Measurements from ENCODE around the gene LRRK1. TPM values are rescaled to one million over a fixed set of nuclear protein-coding genes. Genes with fewer than 3 reads are reported as not detected.

The LRRK1 gene
- total RNA-seq, 1 experiment from 2014 or later: 7.6 TPM

DNA sequence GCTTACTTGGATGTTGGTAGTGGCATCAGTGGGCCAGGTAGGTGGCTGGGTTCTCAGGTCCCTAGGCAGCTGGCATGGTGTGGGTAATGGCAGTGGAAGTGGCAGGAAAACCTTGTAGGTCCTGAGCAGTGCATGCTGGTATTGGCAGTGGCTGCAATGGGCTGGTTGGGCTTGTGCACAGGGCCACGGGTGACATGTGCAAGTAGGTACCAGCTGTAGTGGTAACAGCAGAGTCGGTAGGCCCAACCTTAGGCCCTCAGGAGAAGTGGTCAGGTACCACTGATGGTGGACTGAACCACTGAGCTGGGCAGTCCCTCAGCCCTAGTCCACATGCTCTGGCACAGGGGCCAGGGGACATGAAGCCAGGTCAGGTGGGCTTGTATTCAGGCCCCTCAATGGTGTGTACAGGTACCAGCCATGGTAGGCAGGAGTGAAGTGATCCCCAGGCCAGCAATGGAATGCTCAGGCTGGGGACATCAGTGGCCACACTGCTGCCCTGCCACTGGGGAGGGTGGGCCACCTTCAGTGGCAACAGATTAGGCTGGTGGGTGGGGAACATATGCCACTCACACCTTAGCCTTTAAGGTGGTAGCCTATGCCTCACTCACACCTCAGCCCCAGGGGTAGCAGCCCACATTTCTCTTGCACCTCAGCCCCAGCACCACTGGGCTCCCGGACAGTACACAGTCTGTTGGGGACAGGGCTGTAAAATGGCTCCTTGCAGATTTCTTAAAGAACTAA lies 118.1 kb downstream of the LRRK1 start:
- H3K27ac Mint-ChIP-seq: no peak overlapping the region
- no peak for DNase-seq (ENCODE audit: low spot score)

GRCh38 chr15:101038327-101039003 lies 119.3 kb downstream of the LRRK1 start:
- DNase-seq (ENCODE audit: low spot score) (no peak), ATAC-seq (no peak)
- Mint-ChIP-seq H3K4me1 (peaks cover 5% of the 10 kb centered on the region; the same call in 1 of the 2 replicates), H3K27ac (no peak overlapping the region; the same call in 1 of the 2 replicates), H3K9me3 (peaks cover 35% of the 10 kb centered on the region), H3K4me3 (no peak overlapping the region), H3K36me3 (peaks cover 14% of the 10 kb centered on the region), H3K27me3 (ENCODE audit: low read depth) (no peaks in the 10 kb centered on the region)
- ChIA-PET CTCF (no interaction called here), POLR2A (no interaction called here)
- TF ChIP-seq, protein P1, sequence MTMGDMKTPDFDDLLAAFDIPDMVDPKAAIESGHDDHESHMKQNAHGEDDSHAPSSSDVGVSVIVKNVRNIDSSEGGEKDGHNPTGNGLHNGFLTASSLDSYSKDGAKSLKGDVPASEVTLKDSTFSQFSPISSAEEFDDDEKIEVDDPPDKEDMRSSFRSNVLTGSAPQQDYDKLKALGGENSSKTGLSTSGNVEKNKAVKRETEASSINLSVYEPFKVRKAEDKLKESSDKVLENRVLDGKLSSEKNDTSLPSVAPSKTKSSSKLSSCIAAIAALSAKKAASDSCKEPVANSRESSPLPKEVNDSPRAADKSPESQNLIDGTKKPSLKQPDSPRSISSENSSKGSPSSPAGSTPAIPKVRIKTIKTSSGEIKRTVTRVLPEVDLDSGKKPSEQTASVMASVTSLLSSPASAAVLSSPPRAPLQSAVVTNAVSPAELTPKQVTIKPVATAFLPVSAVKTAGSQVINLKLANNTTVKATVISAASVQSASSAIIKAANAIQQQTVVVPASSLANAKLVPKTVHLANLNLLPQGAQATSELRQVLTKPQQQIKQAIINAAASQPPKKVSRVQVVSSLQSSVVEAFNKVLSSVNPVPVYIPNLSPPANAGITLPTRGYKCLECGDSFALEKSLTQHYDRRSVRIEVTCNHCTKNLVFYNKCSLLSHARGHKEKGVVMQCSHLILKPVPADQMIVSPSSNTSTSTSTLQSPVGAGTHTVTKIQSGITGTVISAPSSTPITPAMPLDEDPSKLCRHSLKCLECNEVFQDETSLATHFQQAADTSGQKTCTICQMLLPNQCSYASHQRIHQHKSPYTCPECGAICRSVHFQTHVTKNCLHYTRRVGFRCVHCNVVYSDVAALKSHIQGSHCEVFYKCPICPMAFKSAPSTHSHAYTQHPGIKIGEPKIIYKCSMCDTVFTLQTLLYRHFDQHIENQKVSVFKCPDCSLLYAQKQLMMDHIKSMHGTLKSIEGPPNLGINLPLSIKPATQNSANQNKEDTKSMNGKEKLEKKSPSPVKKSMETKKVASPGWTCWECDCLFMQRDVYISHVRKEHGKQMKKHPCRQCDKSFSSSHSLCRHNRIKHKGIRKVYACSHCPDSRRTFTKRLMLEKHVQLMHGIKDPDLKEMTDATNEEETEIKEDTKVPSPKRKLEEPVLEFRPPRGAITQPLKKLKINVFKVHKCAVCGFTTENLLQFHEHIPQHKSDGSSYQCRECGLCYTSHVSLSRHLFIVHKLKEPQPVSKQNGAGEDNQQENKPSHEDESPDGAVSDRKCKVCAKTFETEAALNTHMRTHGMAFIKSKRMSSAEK (CRISPR knock-in tag; IDR thresholded peaks at IDR 0.05; ENCODE audit: borderline replicate concordance): no peak
- no peak for TF ChIP-seq EMX1 (CRISPR knock-in tag; IDR thresholded peaks at IDR 0.05)
- TF ChIP-seq, protein P2, sequence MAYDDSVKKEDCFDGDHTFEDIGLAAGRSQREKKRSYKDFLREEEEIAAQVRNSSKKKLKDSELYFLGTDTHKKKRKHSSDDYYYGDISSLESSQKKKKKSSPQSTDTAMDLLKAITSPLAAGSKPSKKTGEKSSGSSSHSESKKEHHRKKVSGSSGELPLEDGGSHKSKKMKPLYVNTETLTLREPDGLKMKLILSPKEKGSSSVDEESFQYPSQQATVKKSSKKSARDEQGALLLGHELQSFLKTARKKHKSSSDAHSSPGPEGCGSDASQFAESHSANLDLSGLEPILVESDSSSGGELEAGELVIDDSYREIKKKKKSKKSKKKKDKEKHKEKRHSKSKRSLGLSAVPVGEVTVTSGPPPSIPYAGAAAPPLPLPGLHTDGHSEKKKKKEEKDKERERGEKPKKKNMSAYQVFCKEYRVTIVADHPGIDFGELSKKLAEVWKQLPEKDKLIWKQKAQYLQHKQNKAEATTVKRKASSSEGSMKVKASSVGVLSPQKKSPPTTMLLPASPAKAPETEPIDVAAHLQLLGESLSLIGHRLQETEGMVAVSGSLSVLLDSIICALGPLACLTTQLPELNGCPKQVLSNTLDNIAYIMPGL (CRISPR knock-in tag; IDR thresholded peaks at IDR 0.05): no peak
- no peak for TF ChIP-seq E2F5 (CRISPR knock-in tag; IDR thresholded peaks at IDR 0.05)
- no peak for TF ChIP-seq CREB1 (CRISPR knock-in tag; IDR thresholded peaks at IDR 0.05)
- no peak for TF ChIP-seq NR3C1 (CRISPR knock-in tag; conservative IDR thresholded peaks at IDR 0.05; ENCODE audit: low read depth)

More for the DNA sequence above, 118.1 kb downstream of the LRRK1 start:
- Mint-ChIP-seq H3K9me3 (peaks cover 35% of the 10 kb centered on the region), H3K36me3 (peaks cover 14% of the 10 kb centered on the region), H3K4me3 (no peak overlapping the region), H3K27me3 (ENCODE audit: low read depth) (no peaks in the 10 kb centered on the region), H3K4me1 (0 out of 2 replicates have a peak, but pooled peaks cover 2% of the 10 kb centered on the region)
- POLR2A ChIA-PET: no interaction called here
- CTCF ChIA-PET: no interaction called here
- ATAC-seq: no peak
- TF ChIP-seq, protein P3, sequence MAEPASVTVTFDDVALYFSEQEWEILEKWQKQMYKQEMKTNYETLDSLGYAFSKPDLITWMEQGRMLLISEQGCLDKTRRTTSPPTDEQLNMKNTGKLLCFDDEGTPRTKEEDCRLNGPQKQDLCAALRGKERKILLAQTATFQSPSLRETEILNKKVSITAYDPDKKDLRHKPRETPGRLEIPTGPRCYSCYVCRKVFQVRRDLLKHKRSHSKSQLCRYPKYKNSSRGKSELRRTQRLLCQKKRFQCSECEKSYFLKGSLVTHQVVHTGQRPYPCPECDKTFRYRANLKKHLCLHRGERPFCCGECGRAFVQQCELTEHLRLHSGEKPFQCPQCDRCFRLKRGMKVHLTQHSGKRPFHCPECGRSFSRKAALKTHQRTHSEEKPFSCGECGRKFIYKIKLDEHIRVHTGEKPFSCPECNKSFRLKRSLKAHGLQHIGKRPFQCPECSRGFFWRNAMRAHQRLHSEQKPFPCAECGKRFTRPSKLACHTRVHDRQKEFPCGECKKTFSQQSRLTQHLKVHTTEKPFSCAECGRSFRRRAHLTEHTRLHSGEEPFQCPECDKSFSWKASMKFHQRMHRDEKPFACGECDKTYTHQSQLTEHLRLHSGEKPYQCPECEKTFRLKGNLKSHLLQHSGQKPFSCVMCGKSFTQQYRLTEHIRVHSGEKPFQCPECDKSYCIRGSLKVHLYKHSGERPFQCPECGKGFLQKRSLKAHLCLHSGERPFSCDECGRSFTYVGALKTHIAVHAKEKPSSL (CRISPR knock-in tag; conservative IDR thresholded peaks at IDR 0.05): no peak
- TF ChIP-seq NFYB (CRISPR knock-in tag; conservative IDR thresholded peaks at IDR 0.05; ENCODE audit: low read depth) (no peak), FOXP4 (CRISPR knock-in tag; IDR thresholded peaks at IDR 0.05) (no peak), ZBTB21 (CRISPR knock-in tag; IDR thresholded peaks at IDR 0.05; ENCODE audit: borderline replicate concordance) (no peak), ESRRA (CRISPR knock-in tag; IDR thresholded peaks at IDR 0.05; ENCODE audit: borderline replicate concordance) (no peak), NFATC4 (CRISPR knock-in tag; IDR thresholded peaks at IDR 0.05) (no peak), JAZF1 (CRISPR knock-in tag; IDR thresholded peaks at IDR 0.05) (no peak), RORB (CRISPR knock-in tag; IDR thresholded peaks at IDR 0.05) (no peak), ZMAT4 (CRISPR knock-in tag; IDR thresholded peaks at IDR 0.05) (no peak), ATF1 (CRISPR knock-in tag; IDR thresholded peaks at IDR 0.05) (no peak), CREB1 (CRISPR knock-in tag; IDR thresholded peaks at IDR 0.05) (no peak)
- TF ChIP-seq, protein P4, sequence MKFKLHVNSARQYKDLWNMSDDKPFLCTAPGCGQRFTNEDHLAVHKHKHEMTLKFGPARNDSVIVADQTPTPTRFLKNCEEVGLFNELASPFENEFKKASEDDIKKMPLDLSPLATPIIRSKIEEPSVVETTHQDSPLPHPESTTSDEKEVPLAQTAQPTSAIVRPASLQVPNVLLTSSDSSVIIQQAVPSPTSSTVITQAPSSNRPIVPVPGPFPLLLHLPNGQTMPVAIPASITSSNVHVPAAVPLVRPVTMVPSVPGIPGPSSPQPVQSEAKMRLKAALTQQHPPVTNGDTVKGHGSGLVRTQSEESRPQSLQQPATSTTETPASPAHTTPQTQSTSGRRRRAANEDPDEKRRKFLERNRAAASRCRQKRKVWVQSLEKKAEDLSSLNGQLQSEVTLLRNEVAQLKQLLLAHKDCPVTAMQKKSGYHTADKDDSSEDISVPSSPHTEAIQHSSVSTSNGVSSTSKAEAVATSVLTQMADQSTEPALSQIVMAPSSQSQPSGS (CRISPR knock-in tag; IDR thresholded peaks at IDR 0.05; ENCODE audit: borderline replicate concordance, low read depth): no peak

Measured in WTC11 (cell line).